K562 (cell line): ENCODE measurements around the gene KIAA0825. TPM values are rescaled to one million over a fixed set of nuclear protein-coding genes. Genes with fewer than 3 reads are reported as not detected.

Source experiments
- BRF2 ChIP-seq: IDR thresholded peaks from 3 replicates; pipeline ENCODE4 v1.6.1; 2011; ENCODE audit warnings: borderline replicate concordance, mild to moderate bottlenecking; ENCODE audit not compliant: insufficient read length, insufficient read depth
- CHAMP1 ChIP-seq: fragments of 450-650 bp; IDR thresholded peaks from 2 replicates; pipeline ENCODE4 v1.6.1; 2016; ENCODE audit warnings: mild to moderate bottlenecking
- EHMT2 ChIP-seq: fragments of 450-650 bp; IDR thresholded peaks from 2 replicates; pipeline ENCODE4 v1.6.1; 2018; ENCODE audit warnings: antibody characterized with exemption
- LEF1 ChIP-seq: fragments of 450-650 bp; IDR thresholded peaks from 2 replicates; pipeline ENCODE4 v1.6.1; 2016; ENCODE audit warnings: mild to moderate bottlenecking
- MITF ChIP-seq: IDR thresholded peaks from 2 replicates; pipeline ENCODE4 v1.6.1; 2014; ENCODE audit warnings: antibody characterized with exemption
- ZKSCAN8 ChIP-seq: fragments of 200-800 bp; sonication (Bioruptor generic); IDR thresholded peaks from 2 replicates; pipeline ENCODE4 v1.6.1; 2016; ENCODE audit warnings: missing genetic modification characterization, missing compliant biosample characterization
- ZNF197 ChIP-seq: fragments of 200-800 bp; sonication (Bioruptor generic); IDR thresholded peaks from 2 replicates; pipeline ENCODE4 v1.6.1; 2016; ENCODE audit warnings: low read depth, missing genetic modification characterization, missing compliant biosample characterization
- polyA plus RNA-seq, 8 experiments: library from polyadenylated mRNA; depleted of rRNA in 4 of 8; stranded (reverse) in 5 of 8; unstranded in 3 of 8; fragments of >200 nt; fragmentation: Nextera tagmentation in 2 of 8; fragmentation: Illumina TruSeq in 1 of 8; extraction: Ambion mirVana in 2 of 8; extraction: Trizol in 1 of 8; gene quantifications; 2 replicates each; pipeline versions ENCODE4 v1.2.1 to v1.2.3, GENCODE V29; 2011 to 2014; ENCODE audit warnings: inconsistent platforms in 1 of 8, missing spikeins in 1 of 8
- total RNA-seq, 7 experiments: library from RNA; depleted of rRNA in 6 of 7; stranded (reverse); fragments of >200 nt in 6 of 7; fragmentation: Illumina TruSeq in 2 of 7; extraction: Trizol in 2 of 7; gene quantifications; 2 replicates each; pipeline versions ENCODE4 v1.2.1 to v1.2.3, GENCODE V29; 2011 to 2021; ENCODE audit warnings: low replicate concordance in 1 of 7

Gene KIAA0825
- total and polyA plus RNA-seq, 9 of the 15 experiments (the other 6 are each of a cell fraction or from before 2014, with no cell fraction given): 0.05 to 0.36 (median 0.16) TPM; not detected in 1

GRCh38 chr5:94442991-94443390, 175.4 kb downstream of the KIAA0825 start (continued):
- TF ChIP-seq BRF2 (no peak), LEF1 (no peak), ZNF197 (CRISPR knock-in tag) (no peak), CHAMP1 (no peak), MITF (no peak), EHMT2 (no peak), ZKSCAN8 (CRISPR knock-in tag) (no peak)
